ENCODE results near the gene DCBLD1. TPM values are rescaled to one million over a fixed set of nuclear protein-coding genes. Genes with fewer than 3 reads are reported as not detected.
"Not testable (repeated sequence)": the region's sequence is repeated elsewhere in the genome, so short reads cannot be mapped to it uniquely, and the experiment has no call there.

The DCBLD1 gene
- total RNA-seq = 44.4 and 53.7 TPM in 2 replicates
- 21.5 and 35.2 TPM in 2 replicates for polyA plus RNA-seq
- polyA plus RNA-seq (2012) = 16.5 and 26.9 TPM in 2 replicates
- polyA minus RNA-seq (ENCODE audit: low replicate concordance) = 5.6 and 7.2 TPM in 2 replicates

GRCh38 chr6:117482240-117483003 is at the start of gene DCBLD1:
TSS of gene DCBLD1 (plus strand) at chr6:117482674. CDS start at chr6:117482782, 108 bp downstream.
- DNase-seq (ENCODE audit: low read depth in 2 of 2) = peak; percentile 75 to 79
- Histone ChIP-seq H3K36me3 (ENCODE audit: control insufficient read depth, insufficient read depth, low read length) (no peaks in the 10 kb centered on the region), H3K4me2 (ENCODE audit: extremely low read depth, insufficient read depth, low read length) (peak within 1 kb of the TSS; percentile 89), H2AFZ (ENCODE audit: low read length) (peak within 1 kb of the TSS; percentile 75), H3K4me1 (ENCODE audit: control insufficient read depth, extremely low read depth, insufficient read depth, low read length) (peaks cover 3% of the 10 kb centered on the region), H4K20me1 (ENCODE audit: control insufficient read depth, extremely low read depth, insufficient read depth, low read length) (no peaks in the 10 kb centered on the region), H3K27me3 (ENCODE audit: control insufficient read depth, insufficient read depth, low read length) (no peaks in the 10 kb centered on the region), H3K9me3 (ENCODE audit: control insufficient read depth, insufficient read depth, low read depth, low read length) (no peaks in the 10 kb centered on the region), H3K27ac (ENCODE audit: insufficient read depth, low read length) (peak within 1 kb of the TSS; percentile 77), H3K79me2 (ENCODE audit: control insufficient read depth, insufficient read depth, low read length) (peaks cover 35% of the 10 kb centered on the region), H3K4me3 (replicated peaks in 1 of 4; ENCODE audit: control extremely low read depth in 1 of 4, insufficient read depth in 1 of 4, low read depth in 3 of 4, low read length in 4 of 4) (peak within 1 kb of the TSS; percentile 79 to 95 (median 89)), H3K9ac (ENCODE audit: insufficient read depth, low read length) (peak within 1 kb of the TSS; percentile 84)
- TF ChIP-seq EZH2 (IDR thresholded peaks at IDR 0.05; ENCODE audit: low read length, missing control alignments) (no peak), CTCF (conservative IDR thresholded peaks at IDR 0.05 in 1 of 2, IDR thresholded peaks at IDR 0.05 in 1 of 2; ENCODE audit: low read depth in 1 of 2, low read length in 2 of 2) (no peak)

GRCh38 chr6:117440706-117441525 is 41.6 kb upstream of the DCBLD1 start:
- Histone ChIP-seq H3K36me3 (ENCODE audit: control insufficient read depth, insufficient read depth, low read length) (no peaks in the 10 kb centered on the region), H3K9ac (ENCODE audit: insufficient read depth, low read length) (no peak overlapping the region), H4K20me1 (ENCODE audit: control insufficient read depth, extremely low read depth, insufficient read depth, low read length) (no peaks in the 10 kb centered on the region), H3K9me3 (ENCODE audit: control insufficient read depth, insufficient read depth, low read depth, low read length) (no peaks in the 10 kb centered on the region), H3K4me3 (replicated peaks in 1 of 4; ENCODE audit: control extremely low read depth in 1 of 4, insufficient read depth in 1 of 4, low read depth in 3 of 4, low read length in 4 of 4) (no peak overlapping the region), H2AFZ (ENCODE audit: low read length) (no peak overlapping the region), H3K79me2 (ENCODE audit: control insufficient read depth, insufficient read depth, low read length) (no peaks in the 10 kb centered on the region), H3K27me3 (ENCODE audit: control insufficient read depth, insufficient read depth, low read length) (no peaks in the 10 kb centered on the region), H3K4me1 (ENCODE audit: control insufficient read depth, extremely low read depth, insufficient read depth, low read length) (peaks cover 2% of the 10 kb centered on the region), H3K27ac (ENCODE audit: insufficient read depth, low read length) (peak overlapping the region; percentile 45), H3K4me2 (ENCODE audit: extremely low read depth, insufficient read depth, low read length) (peak overlapping the region; percentile 37)
- DNase-seq (ENCODE audit: low read depth in 2 of 2) = peak; percentile 95 to 99
- TF ChIP-seq EZH2 (IDR thresholded peaks at IDR 0.05; ENCODE audit: low read length, missing control alignments) = no peak
- TF ChIP-seq CTCF (conservative IDR thresholded peaks at IDR 0.05 in 1 of 2, IDR thresholded peaks at IDR 0.05 in 1 of 2; ENCODE audit: low read depth in 1 of 2, low read length in 2 of 2) = no peak

- no peak overlapping the region for H3K9ac ChIP-seq (ENCODE audit: insufficient read depth, low read length)
- no peak for TF ChIP-seq EZH2 (IDR thresholded peaks at IDR 0.05; ENCODE audit: low read length, missing control alignments)
- TF ChIP-seq CTCF (conservative IDR thresholded peaks at IDR 0.05 in 1 of 2, IDR thresholded peaks at IDR 0.05 in 1 of 2; ENCODE audit: low read depth in 1 of 2, low read length in 2 of 2) = no peak
- no peaks in the 10 kb centered on the region for H3K36me3 ChIP-seq (ENCODE audit: control insufficient read depth, insufficient read depth, low read length)
- no peak overlapping the region for H3K4me3 ChIP-seq (replicated peaks in 1 of 4; ENCODE audit: control extremely low read depth in 1 of 4, insufficient read depth in 1 of 4, low read depth in 3 of 4, low read length in 4 of 4)
- H3K79me2 ChIP-seq (ENCODE audit: control insufficient read depth, insufficient read depth, low read length) = no peaks in the 10 kb centered on the region
- no peaks in the 10 kb centered on the region for H3K27me3 ChIP-seq (ENCODE audit: control insufficient read depth, insufficient read depth, low read length)
- H3K27ac ChIP-seq (ENCODE audit: insufficient read depth, low read length) = no peak overlapping the region
- H4K20me1 ChIP-seq (ENCODE audit: control insufficient read depth, extremely low read depth, insufficient read depth, low read length) = no peaks in the 10 kb centered on the region
- H3K4me2 ChIP-seq (ENCODE audit: extremely low read depth, insufficient read depth, low read length) = peak overlapping the region; percentile 27
- peak; percentile 81 to 86 for DNase-seq (ENCODE audit: low read depth in 2 of 2)
- H3K9me3 ChIP-seq (ENCODE audit: control insufficient read depth, insufficient read depth, low read depth, low read length) = no peaks in the 10 kb centered on the region
- H3K4me1 ChIP-seq (ENCODE audit: control insufficient read depth, extremely low read depth, insufficient read depth, low read length) = peaks cover 2% of the 10 kb centered on the region
- no peak overlapping the region for H2AFZ ChIP-seq (ENCODE audit: low read length)
These were observed 40.6 kb upstream of the DCBLD1 start for GRCh38 chr6:117441824-117442264.

- not testable (repeated sequence) for H3K4me2 ChIP-seq (ENCODE audit: extremely low read depth, insufficient read depth, low read length); H2AFZ ChIP-seq (ENCODE audit: low read length); H3K79me2 ChIP-seq (ENCODE audit: control insufficient read depth, insufficient read depth, low read length); H3K4me3 ChIP-seq (replicated peaks in 1 of 4; ENCODE audit: control extremely low read depth in 1 of 4, insufficient read depth in 1 of 4, low read depth in 3 of 4, low read length in 4 of 4); H3K27me3 ChIP-seq (ENCODE audit: control insufficient read depth, insufficient read depth, low read length); H3K36me3 ChIP-seq (ENCODE audit: control insufficient read depth, insufficient read depth, low read length); H3K9ac ChIP-seq (ENCODE audit: insufficient read depth, low read length); DNase-seq (ENCODE audit: low read depth in 2 of 2); H3K4me1 ChIP-seq (ENCODE audit: control insufficient read depth, extremely low read depth, insufficient read depth, low read length); H3K27ac ChIP-seq (ENCODE audit: insufficient read depth, low read length); H3K9me3 ChIP-seq (ENCODE audit: control insufficient read depth, insufficient read depth, low read depth, low read length); H4K20me1 ChIP-seq (ENCODE audit: control insufficient read depth, extremely low read depth, insufficient read depth, low read length)
These were observed 40.2 kb upstream of the DCBLD1 start for GRCh38 chr6:117442313-117442712.
